Putamen (tissue), 1 donor: Measurements from ENCODE around the gene PRPF38A.

Experiments used
- DNase-seq: peaks from one replicate; pipeline ENCODE4 v3.0.0-alpha.2; 2016; ENCODE audit warnings: low spot score

PRPF38A gene

GRCh38 chr1:52400131-52400530 is 4.3 kb upstream of the PRPF38A start:
- no peak for DNase-seq

- DNase-seq: no peak
These were observed 1.6 kb upstream of the PRPF38A start for GRCh38 chr1:52402860-52403240.

DNA sequence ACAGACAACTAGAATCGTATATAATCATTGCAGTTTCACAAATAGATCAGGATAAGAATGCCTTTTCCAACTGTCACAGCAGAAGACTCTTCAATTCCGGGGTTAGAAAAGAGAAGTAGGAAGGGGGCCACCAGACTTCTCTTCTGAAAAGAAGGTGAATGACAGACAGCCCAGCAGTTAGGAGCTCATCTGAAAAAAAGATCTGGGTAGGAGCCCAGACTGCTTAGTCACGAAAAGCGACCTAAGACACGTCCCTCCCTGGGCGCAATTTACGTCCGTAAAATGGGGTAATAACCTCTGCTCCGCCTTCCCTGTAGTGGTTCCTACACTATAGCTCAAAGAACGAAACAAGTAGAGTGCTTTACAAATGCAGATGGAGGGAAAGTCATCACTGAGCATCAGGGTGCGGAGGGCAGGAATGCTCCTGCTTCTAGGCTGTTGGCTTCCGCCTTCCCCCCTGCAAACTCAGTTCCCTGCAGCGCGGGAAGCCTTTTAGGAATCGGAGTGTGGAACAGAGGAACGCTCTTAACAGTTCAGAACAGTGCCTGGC is 761 bp upstream of the PRPF38A start:
- no peak for DNase-seq

GRCh38 chr1:52404975-52405338 is 555 bp downstream of the PRPF38A start:
- DNase-seq: no peak

- no peak for DNase-seq
These were observed 9.1 kb downstream of the PRPF38A start for GRCh38 chr1:52413410-52413989.

GRCh38 chr1:52414942-52415341 is 10.5 kb downstream of the PRPF38A start:
- DNase-seq: no peak

- DNase-seq: no peak
These were observed 12.4 kb downstream of the PRPF38A start for GRCh38 chr1:52416811-52417210.

GRCh38 chr1:52420713-52421112 is 16.3 kb downstream of the PRPF38A start:
- DNase-seq: no peak

DNA sequence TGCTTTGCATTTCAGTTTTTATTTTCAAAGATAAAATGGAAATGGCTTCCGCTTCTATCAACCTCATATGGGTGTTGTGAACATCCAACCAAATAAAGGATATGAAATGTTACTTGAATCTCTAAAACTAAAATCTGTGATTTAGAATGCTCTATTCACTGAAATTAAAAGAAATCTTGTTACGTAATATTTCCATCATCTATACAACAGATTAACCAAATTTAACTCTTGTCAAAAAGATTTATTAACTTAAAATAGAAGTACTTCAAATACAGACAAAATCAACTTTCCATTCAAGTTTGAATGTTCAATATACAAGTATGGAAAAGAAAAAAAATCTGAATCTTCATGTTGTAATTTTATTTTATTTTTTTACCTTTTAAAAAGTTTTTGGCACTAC is 18.7 kb downstream of the PRPF38A start:
- no peak for DNase-seq

DNA sequence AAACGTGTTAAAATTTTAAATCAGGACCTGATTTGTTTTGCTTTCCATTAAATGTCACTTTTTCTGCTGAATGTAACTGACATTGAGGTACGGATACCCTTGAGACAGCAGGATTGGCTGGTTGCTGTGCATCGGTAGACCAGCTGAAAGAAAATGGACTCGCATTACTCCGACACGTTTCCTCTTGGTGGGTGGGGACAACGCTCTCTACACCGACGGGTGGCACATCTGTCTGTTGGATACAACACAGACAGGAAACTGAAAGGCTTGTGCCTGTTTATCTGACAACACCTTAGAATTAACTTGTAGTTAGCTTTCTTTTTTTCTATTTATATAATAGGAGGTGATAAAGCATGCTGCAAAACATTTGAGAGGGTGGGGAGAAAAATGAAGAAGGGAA is 19.4 kb downstream of the PRPF38A start:
- DNase-seq: no peak

DNA sequence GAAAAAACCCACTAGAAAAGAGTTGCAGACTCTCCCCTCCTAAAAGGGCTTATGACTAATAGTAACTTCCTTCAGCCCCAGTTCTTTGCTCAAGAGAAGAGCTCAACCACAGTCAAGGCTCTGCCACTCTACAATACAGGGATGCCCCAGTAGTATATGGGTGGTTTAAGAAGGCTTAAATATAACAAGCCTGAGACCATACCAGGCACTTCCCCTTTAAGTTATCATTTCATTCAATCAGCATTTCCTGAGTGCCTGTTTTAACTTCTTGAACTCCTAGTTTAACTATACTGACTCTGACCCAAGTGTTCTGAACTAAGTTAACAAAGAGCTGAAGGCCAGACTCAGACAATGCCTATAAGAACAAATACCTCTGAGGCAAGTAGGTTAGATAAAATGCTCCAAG is 19.8 kb downstream of the PRPF38A start:
- no peak for DNase-seq

DNA sequence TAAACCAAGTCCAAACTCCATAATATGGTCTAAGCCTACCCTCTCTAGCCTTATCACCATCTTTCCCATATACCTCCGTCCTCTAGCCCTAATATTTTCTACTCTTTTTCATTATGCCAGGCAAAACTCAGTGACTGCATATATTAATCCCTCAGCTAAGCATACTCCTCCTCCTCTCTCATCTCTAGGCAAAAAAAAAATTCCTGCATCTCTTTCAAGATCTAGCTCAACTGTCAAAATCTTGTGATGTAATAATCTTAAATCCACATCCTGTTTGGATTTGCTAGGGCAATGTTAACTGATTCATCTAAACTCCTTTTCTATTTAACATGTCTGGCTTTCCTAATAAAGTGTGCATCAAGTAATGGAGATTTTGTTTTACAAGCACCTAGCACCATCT is 20.4 kb downstream of the PRPF38A start:
- no peak for DNase-seq

- DNase-seq: no peak
These were observed 22.0 kb downstream of the PRPF38A start for GRCh38 chr1:52426371-52426770.

- no peak for DNase-seq
These were observed 22.8 kb downstream of the PRPF38A start for GRCh38 chr1:52427152-52427551.

DNA sequence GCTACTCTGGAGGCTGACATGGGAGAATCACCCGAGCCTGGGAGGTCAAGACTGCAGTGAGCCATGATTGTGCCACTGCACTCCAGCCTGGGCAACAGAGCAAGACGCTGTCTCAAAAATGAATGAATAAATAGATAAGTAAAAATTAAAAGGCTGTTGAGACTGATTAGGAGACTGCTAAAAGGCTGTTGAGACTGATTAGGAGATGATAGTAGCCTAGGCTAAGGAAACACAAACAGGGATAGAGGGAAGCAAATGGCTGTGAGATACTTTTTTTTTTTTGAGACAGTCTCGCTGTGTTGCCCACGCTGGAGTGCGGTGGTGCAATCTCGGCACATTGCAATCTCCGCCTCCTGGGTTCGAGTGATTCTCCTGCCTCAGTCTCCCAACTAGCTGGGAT is 28.4 kb downstream of the PRPF38A start:
- no peak for DNase-seq

GRCh38 chr1:52435211-52435610 is 30.8 kb downstream of the PRPF38A start:
- no peak for DNase-seq

GRCh38 chr1:52435650-52436049 is 31.2 kb downstream of the PRPF38A start:
- DNase-seq: no peak

GRCh38 chr1:52436817-52437216 is 32.4 kb downstream of the PRPF38A start:
- DNase-seq: no peak

GRCh38 chr1:52439976-52440375 is 35.6 kb downstream of the PRPF38A start:
- no peak for DNase-seq

DNA sequence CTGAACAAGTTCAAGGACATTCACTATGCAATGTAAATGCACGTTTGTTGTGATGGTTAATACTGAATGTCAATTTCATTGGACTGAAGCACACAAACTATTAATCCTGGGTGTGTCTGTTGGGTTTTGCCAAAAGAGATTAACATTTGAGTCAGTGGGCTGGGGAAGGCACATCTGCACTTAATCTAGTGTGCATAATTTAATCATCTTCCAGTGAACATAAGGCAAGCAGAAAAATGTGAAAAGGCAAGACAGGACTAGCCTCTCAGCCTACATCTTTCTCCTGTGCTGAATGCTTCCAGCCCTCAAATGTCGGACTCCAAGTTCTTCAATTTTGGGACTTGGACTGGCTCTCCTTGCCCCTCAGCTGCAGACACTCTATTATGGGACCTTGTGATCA is 40.1 kb downstream of the PRPF38A start:
- DNase-seq: no peak

GRCh38 chr1:52454127-52454526 is 49.7 kb downstream of the PRPF38A start:
- DNase-seq: no peak

GRCh38 chr1:52454779-52455178 is 50.4 kb downstream of the PRPF38A start:
- no peak for DNase-seq

DNA sequence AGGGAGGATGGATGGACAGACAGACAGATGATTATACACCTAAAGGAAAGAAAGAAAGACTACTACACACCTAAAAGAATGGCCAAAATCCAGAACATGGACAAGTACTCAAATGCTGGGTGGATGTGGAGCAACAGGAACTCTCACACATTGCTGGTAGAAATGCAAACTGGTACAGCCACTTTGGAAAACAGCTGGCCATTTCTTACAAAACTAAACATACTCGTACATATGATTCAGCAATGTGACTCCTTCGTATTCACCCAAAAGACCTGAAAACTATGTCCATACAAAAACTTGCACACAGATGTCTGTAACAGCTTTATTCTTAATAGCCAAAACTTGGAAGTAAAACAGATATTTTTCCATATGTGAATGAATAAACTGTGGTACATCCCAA is 51.3 kb downstream of the PRPF38A start:
- no peak for DNase-seq

DNA sequence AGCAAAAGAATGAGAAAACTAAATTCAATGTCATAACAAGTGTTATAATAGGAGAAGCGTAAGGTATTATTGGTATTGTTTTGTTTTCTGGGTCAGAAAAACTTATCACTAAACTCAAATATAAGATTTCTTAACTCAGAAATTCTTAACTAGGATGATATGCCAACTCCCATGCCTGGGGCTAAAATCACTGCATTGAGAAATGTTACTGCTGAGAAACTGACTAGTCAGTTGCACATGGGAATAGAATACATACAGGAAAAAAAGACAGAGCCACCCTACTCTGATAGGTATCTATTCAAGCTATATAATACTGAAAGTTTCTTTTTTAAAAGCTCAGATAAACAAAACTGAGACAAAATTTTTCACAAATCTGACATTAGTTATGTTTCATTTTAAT is 56.3 kb downstream of the PRPF38A start:
- DNase-seq: no peak

DNA sequence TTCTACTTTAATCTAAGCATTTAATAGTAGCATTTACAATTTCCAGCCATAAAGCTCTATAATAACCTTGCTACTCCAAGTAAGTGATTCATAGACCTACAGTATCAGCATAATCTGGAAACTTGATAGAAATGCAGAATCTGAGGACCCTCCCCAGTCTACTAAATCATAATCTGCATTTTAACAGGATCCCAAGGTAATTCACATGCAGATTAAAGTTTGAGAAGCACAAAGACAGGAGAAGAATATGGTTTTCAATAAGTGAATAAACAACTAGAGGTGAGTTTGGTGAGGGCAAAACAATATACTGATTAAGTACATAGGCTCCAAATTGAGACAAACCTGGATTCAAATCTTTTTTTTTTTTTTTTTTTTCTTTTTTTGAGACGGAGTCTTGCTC is 57.4 kb downstream of the PRPF38A start:
- DNase-seq: no peak
